ENCODE data around the gene NDUFS6.

The NDUFS6 gene

DNA sequence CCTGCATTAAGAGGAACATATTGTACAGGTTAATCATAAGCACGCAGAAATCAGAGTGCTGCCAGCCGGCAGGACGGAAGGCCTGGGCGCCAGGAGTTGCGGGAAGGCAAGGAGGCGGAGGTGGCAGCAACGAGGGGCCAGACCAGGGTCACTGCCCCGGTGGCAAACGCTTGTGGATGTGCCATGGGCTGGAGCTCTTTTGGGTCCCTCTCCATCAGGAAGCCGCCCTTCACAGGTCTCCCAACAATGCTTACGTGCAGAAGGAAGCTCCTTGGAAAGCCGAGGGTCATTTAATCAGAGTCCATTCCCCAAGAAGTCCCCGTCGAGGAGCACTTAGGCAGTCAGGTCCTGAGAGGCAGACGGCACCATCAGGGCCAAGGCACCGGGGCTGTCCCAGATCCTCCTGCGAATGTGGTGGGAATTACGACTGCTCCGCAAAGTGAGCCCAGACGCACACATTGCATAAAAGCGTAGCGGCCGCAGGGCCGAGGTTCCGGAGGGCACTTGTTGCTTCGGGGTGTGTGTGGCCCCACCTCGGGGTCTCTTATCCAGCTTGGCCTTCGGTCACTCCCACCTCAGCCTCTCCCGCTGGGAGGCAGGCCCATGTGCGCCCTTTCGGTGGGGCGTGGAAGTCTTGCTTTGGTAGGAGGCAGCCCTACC lies 22.1 kb upstream of the NDUFS6 start:
- no peak for TF ChIP-seq CTCF (IDR thresholded peaks at IDR 0.05)
- no peak overlapping the region for H3K27ac ChIP-seq
- H3K27me3 ChIP-seq, result peaks cover 17% of the 10 kb centered on the region
- no peaks in the 10 kb centered on the region for H3K9me3 ChIP-seq
- no peaks in the 10 kb centered on the region for H3K4me1 ChIP-seq (ENCODE audit: control insufficient read depth in 1 of 2, insufficient read depth in 1 of 2, low read depth in 1 of 2, low read length in 1 of 2)
- H3K36me3 ChIP-seq, result no peaks in the 10 kb centered on the region
- no peak overlapping the region for H3K4me3 ChIP-seq (ENCODE audit: low read depth in 1 of 2, low read length in 1 of 2)

- H3K4me3 ChIP-seq (ENCODE audit: low read depth in 1 of 2, low read length in 1 of 2), result no peak overlapping the region
- H3K9me3 ChIP-seq, result no peaks in the 10 kb centered on the region
- peaks cover 17% of the 10 kb centered on the region for H3K27me3 ChIP-seq
- H3K4me1 ChIP-seq (ENCODE audit: control insufficient read depth in 1 of 2, insufficient read depth in 1 of 2, low read depth in 1 of 2, low read length in 1 of 2), result no peaks in the 10 kb centered on the region
- H3K27ac ChIP-seq, result no peak overlapping the region
- no peaks in the 10 kb centered on the region for H3K36me3 ChIP-seq
- no peak for TF ChIP-seq CTCF (IDR thresholded peaks at IDR 0.05)
These were observed 21.2 kb upstream of the NDUFS6 start for GRCh38 chr5:1779782-1780613.

- Histone ChIP-seq H3K9me3 (no peaks in the 10 kb centered on the region), H3K36me3 (no peaks in the 10 kb centered on the region), H3K27ac (no peak overlapping the region), H3K4me1 (ENCODE audit: control insufficient read depth in 1 of 2, insufficient read depth in 1 of 2, low read depth in 1 of 2, low read length in 1 of 2) (no peaks in the 10 kb centered on the region), H3K4me3 (ENCODE audit: low read depth in 1 of 2, low read length in 1 of 2) (no peak overlapping the region), H3K27me3 (peaks cover 17% of the 10 kb centered on the region)
- no peak for TF ChIP-seq CTCF (IDR thresholded peaks at IDR 0.05)
These were observed 20.6 kb upstream of the NDUFS6 start for GRCh38 chr5:1780614-1780930.

- no peak overlapping the region for H3K4me3 ChIP-seq (ENCODE audit: low read depth in 1 of 2, low read length in 1 of 2)
- H3K27me3 ChIP-seq, result peaks cover 17% of the 10 kb centered on the region
- no peak overlapping the region for H3K27ac ChIP-seq
- no peaks in the 10 kb centered on the region for H3K9me3 ChIP-seq
- H3K4me1 ChIP-seq (ENCODE audit: control insufficient read depth in 1 of 2, insufficient read depth in 1 of 2, low read depth in 1 of 2, low read length in 1 of 2), result no peaks in the 10 kb centered on the region
- H3K36me3 ChIP-seq, result no peaks in the 10 kb centered on the region
- TF ChIP-seq CTCF (IDR thresholded peaks at IDR 0.05), result no peak
These were observed 20.1 kb upstream of the NDUFS6 start for GRCh38 chr5:1781107-1781506.

DNA sequence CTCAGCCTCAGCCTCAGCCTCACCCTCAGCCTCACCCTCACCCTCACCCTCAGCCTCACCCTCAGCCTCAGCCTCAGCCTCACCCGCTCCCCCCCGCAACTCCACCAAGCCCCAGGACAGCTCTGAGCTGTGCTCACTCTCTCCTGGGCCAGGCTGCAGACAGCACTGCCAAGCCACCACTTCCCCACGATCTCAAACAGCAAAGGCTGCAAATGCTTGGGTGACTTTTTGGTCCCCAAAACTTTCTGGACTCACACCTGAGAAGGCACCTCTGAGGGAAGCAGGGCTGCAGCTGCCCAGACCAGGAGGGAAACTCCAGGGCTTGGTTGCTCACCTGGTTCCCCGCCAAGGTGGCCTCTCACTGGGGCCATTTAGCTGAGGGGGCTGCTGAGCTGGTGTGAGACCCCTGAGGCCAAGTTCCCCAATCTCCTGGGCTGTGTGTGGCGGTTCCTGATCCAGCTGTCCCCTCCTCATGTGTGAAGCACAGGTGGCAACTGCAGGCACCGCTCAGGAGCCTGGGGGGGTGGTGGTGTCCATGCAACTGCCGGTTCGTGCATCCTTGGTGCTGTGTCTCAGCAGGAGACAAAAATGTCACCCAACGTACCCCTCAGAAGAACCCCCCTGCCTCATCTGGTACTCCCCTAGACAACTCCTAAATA lies 19.4 kb upstream of the NDUFS6 start:
- Histone ChIP-seq H3K27ac (no peak overlapping the region), H3K36me3 (no peaks in the 10 kb centered on the region), H3K4me3 (ENCODE audit: low read depth in 1 of 2, low read length in 1 of 2) (no peak overlapping the region), H3K4me1 (ENCODE audit: control insufficient read depth in 1 of 2, insufficient read depth in 1 of 2, low read depth in 1 of 2, low read length in 1 of 2) (no peaks in the 10 kb centered on the region), H3K27me3 (peaks cover 17% of the 10 kb centered on the region), H3K9me3 (no peaks in the 10 kb centered on the region)
- no peak for TF ChIP-seq CTCF (IDR thresholded peaks at IDR 0.05)

Data from neutrophil (primary cell).